GM12878 (cell line): ENCODE data around the gene MLIP. TPM values are rescaled to one million over a fixed set of nuclear protein-coding genes. Genes with fewer than 3 reads are reported as not detected.

Source experiments
- ATAC-seq: fragments of 200-7000 bp; cut with Tn5 transposase; 3 replicates; pipeline ENCODE4 v1.9.1; 2020; ENCODE audit warnings: mild to moderate bottlenecking, moderate library complexity
- BruUV-seq: library from RNA; stranded (reverse); fragments of 400-500 nt; replicated peaks from 2 replicates; lab custom pipeline; 2021; lab: Mats Ljungman, UMichigan
- CTCF ChIA-PET: fragments of 300-600 bp; sonication (Branson Sonifier 250); formaldehyde crosslinking; extraction: SDS; loops from one replicate; lab custom pipeline; 2021; ENCODE audit warnings: inconsistent platforms; lab: Yijun Ruan, JAX
- POLR2A ChIA-PET: fragments of 350-600 bp; formaldehyde crosslinking; extraction: SDS; loops from one replicate; lab custom pipeline; 2021; ENCODE audit warnings: inconsistent platforms; lab: Charles Lee
- RAD21 ChIA-PET: fragments of 300-600 bp; sonication (Branson Sonifier 250); formaldehyde crosslinking; loops from one replicate; lab custom pipeline; 2023; ENCODE audit warnings: antibody characterized with exemption; ENCODE audit not compliant: unreplicated experiment; lab: Charles Lee
- SMC1A ChIA-PET: fragments of 300-600 bp; sonication (Branson Sonifier 250); formaldehyde crosslinking; loops from one replicate; lab custom pipeline; 2023; ENCODE audit not compliant: unreplicated experiment, uncharacterized antibody; lab: Charles Lee
- DNase-seq: peaks from one replicate; pipeline ENCODE4 v3.0.0-alpha.2; 2011; ENCODE audit warnings: low read depth, low spot score
- FAIRE-seq: peaks from 3 replicates; lab custom pipeline; 2011; peaks lifted over from hg19 to GRCh38; lab: Jason Lieb, UNC
- H2AFZ ChIP-seq: 2 replicates; pipeline ENCODE4 v1.6.0; 2011; ENCODE audit warnings: low read depth, low read length, control low read depth; ENCODE audit not compliant: control insufficient read depth
- H3K27ac ChIP-seq: 2 replicates; pipeline ENCODE4 v1.5.1; 2011; ENCODE audit warnings: control low read depth; ENCODE audit not compliant: control insufficient read depth, insufficient read depth
- H3K27me3 ChIP-seq, 2 experiments: replicated peaks in 1 of 2; 2 replicates each; pipeline versions ENCODE4 v1.6.0 to v1.6.1; 2011; ENCODE audit warnings: low read length in 1 of 2; ENCODE audit not compliant: control insufficient read depth in 2 of 2, insufficient read depth in 2 of 2
- H3K36me3 ChIP-seq, 2 experiments: 2 replicates each; pipeline ENCODE4 v1.5.1; 2011; ENCODE audit warnings: low read length in 1 of 2; ENCODE audit not compliant: control insufficient read depth in 2 of 2, insufficient read depth in 2 of 2
- H3K4me1 ChIP-seq: 2 replicates; pipeline ENCODE4 v1.6.1; 2011; ENCODE audit warnings: mild to moderate bottlenecking, low read length, moderate library complexity, mixed read lengths; ENCODE audit not compliant: control insufficient read depth, insufficient read depth
- H3K4me2 ChIP-seq: 2 replicates; pipeline ENCODE4 v1.6.0; 2011; ENCODE audit warnings: control low read depth; ENCODE audit not compliant: control insufficient read depth, insufficient read depth
- H3K4me3 ChIP-seq: fragments of 200-600 bp; sonication (generic); 2 replicates; pipeline ENCODE4 v1.5.1; 2016
- H3K79me2 ChIP-seq: 2 replicates; pipeline ENCODE4 v1.6.0; 2011; ENCODE audit warnings: low read length; ENCODE audit not compliant: control insufficient read depth, insufficient read depth
- H3K9ac ChIP-seq: 2 replicates; pipeline ENCODE4 v1.8.0; 2011; ENCODE audit warnings: low read length, control low read depth, mixed read lengths; ENCODE audit not compliant: control insufficient read depth, insufficient read depth
- H3K9me3 ChIP-seq: replicated peaks from 3 replicates; pipeline ENCODE4 v1.5.1; 2011; ENCODE audit warnings: mild to moderate bottlenecking, low read length; ENCODE audit not compliant: control insufficient read depth, insufficient read depth
- H4K20me1 ChIP-seq: 2 replicates; pipeline ENCODE4 v1.6.0; 2011; ENCODE audit not compliant: control insufficient read depth, insufficient read depth
- BACH1 ChIP-seq: fragments of 450-650 bp; IDR thresholded peaks from 2 replicates; pipeline ENCODE4 v1.6.1; 2017; ENCODE audit warnings: mild to moderate bottlenecking, borderline replicate concordance
- BCL11A ChIP-seq: IDR thresholded peaks from 2 replicates; pipeline ENCODE4 v1.6.1; 2011; ENCODE audit warnings: low read depth, low read length
- CREM ChIP-seq: IDR thresholded peaks from 2 replicates; pipeline ENCODE4 v1.6.1; 2014; ENCODE audit warnings: antibody characterized with exemption, low read depth
- HDAC6 ChIP-seq: fragments of 200-600 bp; sonication (generic); IDR thresholded peaks from one replicate; pipeline ENCODE4 v1.8.0; 2017; ENCODE audit warnings: antibody characterized with exemption; ENCODE audit not compliant: unreplicated experiment
- LARP7 ChIP-seq: fragments of 450-650 bp; IDR thresholded peaks from 2 replicates; pipeline ENCODE4 v1.6.1; 2017; ENCODE audit warnings: mild to moderate bottlenecking
- MAX ChIP-seq: IDR thresholded peaks from 2 replicates; pipeline ENCODE4 v1.6.1; 2012; ENCODE audit warnings: low read depth, low read length, improper control_type of control experiment
- NFYB ChIP-seq: IDR thresholded peaks from 2 replicates; pipeline ENCODE4 v1.6.1; 2011; ENCODE audit warnings: low read depth, mild to moderate bottlenecking, low read length, improper control_type of control experiment, moderate library complexity; ENCODE audit not compliant: insufficient read depth
- PAX5 ChIP-seq: IDR thresholded peaks from 2 replicates; pipeline ENCODE4 v1.6.1; 2011; ENCODE audit warnings: low read depth, low read length, borderline replicate concordance
- POLR2A ChIP-seq: IDR thresholded peaks from 2 replicates; pipeline ENCODE4 v1.6.1; 2011; ENCODE audit warnings: low read depth, mild to moderate bottlenecking, low read length
- RELA ChIP-seq: fragments of 450-650 bp; IDR thresholded peaks from 2 replicates; pipeline ENCODE4 v1.8.0; 2014; ENCODE audit warnings: borderline replicate concordance; ENCODE audit not compliant: partially characterized antibody
- SMARCA5 ChIP-seq: fragments of 450-650 bp; IDR thresholded peaks from 2 replicates; pipeline ENCODE4 v1.6.1; 2017; ENCODE audit warnings: mild to moderate bottlenecking
- SREBF1 ChIP-seq: IDR thresholded peaks from 2 replicates; pipeline ENCODE4 v1.6.1; 2012; ENCODE audit warnings: mild to moderate bottlenecking, low read length
- STAT1 ChIP-seq: fragments of 450-650 bp; conservative IDR thresholded peaks from 2 replicates; pipeline ENCODE4 v1.6.1; 2014; ENCODE audit warnings: antibody characterized with exemption, mild to moderate bottlenecking
- USF1 ChIP-seq: IDR thresholded peaks from 2 replicates; pipeline ENCODE4 v1.6.1; 2011; ENCODE audit warnings: borderline replicate concordance, low read depth, mild to moderate bottlenecking, moderate library complexity, mixed read lengths, low read length; ENCODE audit not compliant: insufficient read depth; ENCODE audit errors: extremely low read length
- YY1 ChIP-seq: IDR thresholded peaks from 2 replicates; pipeline ENCODE4 v1.6.1; 2011; ENCODE audit warnings: low read depth, mild to moderate bottlenecking, low read length
- ZBED1 ChIP-seq: IDR thresholded peaks from 2 replicates; pipeline ENCODE4 v1.6.1; 2016; ENCODE audit warnings: borderline replicate concordance
- ZNF24 ChIP-seq: fragments of 450-650 bp; IDR thresholded peaks from 2 replicates; pipeline ENCODE4 v1.6.1; 2017; ENCODE audit warnings: antibody characterized with exemption, mild to moderate bottlenecking
- ZSCAN29 ChIP-seq: fragments of 450-650 bp; IDR thresholded peaks from 2 replicates; pipeline ENCODE4 v1.6.1; 2017; ENCODE audit warnings: mild to moderate bottlenecking, moderate library complexity
- WGBS: methylation state at CpG from one replicate; pipeline ENCODE4 v1.1.6; 2016; ENCODE audit warnings: low lambda C conversion rate; ENCODE audit not compliant: insufficient replicate concordance, insufficient coverage; ENCODE audit errors: missing lambda C conversion rate; 5-methylcytosine and 5-hydroxymethylcytosine counted together
- in situ Hi-C: fragments of 300-500 bp; cut with MboI; formaldehyde crosslinking; loops from 9 replicates; pipeline ENCODE4 v1.14.3; 2018; ENCODE audit warnings: mixed read lengths
- intact Hi-C: fragments of 100-400 bp; cut with micrococcal nuclease; formaldehyde crosslinking; loops from one replicate; pipeline ENCODE4 v1.14.2; 2022; ENCODE audit not compliant: unreplicated experiment
- polyA plus RNA-seq, 11 experiments: library from polyadenylated mRNA; depleted of rRNA in 4 of 11; unstranded in 6 of 11; stranded (reverse) in 5 of 11; fragments of >200 nt; fragmentation: Nextera tagmentation in 4 of 11; fragmentation: Illumina TruSeq in 1 of 11; extraction: Ambion mirVana in 4 of 11; extraction: Trizol in 1 of 11; gene quantifications; 1 replicate in 1 of 11; 2 replicates in 10 of 11; pipeline versions ENCODE4 v1.2.1 to v1.2.3, GENCODE V29; 2011 to 2016; ENCODE audit warnings: inconsistent platforms in 2 of 11, missing spikeins in 2 of 11, low read depth in 1 of 11
- total RNA-seq, 4 experiments: library from RNA; depleted of rRNA in 3 of 4; stranded (reverse); fragments of >200 nt in 3 of 4; fragmentation: Illumina TruSeq in 1 of 4; extraction: Trizol in 1 of 4; gene quantifications; 2 replicates each; pipeline versions ENCODE4 v1.2.1 to v1.2.3, GENCODE V29; 2013 to 2021

The MLIP gene
- total and polyA plus RNA-seq, 10 of the 15 experiments (the other 5 are each of a cell fraction or from before 2014, with no cell fraction given), result not detected

- TF ChIP-seq CREM (no peak), BCL11A (no peak)
Measured at GRCh38 chr6:54185885-54186284, 74.6 kb downstream of the MLIP start (continued).

GRCh38 chr6:54188846-54189245 lies 77.6 kb downstream of the MLIP start:
- H3K27ac ChIP-seq, result no peak overlapping the region
- TF ChIP-seq NFYB (no peak), RELA (no peak), ZSCAN29 (no peak), ZNF24 (no peak), BACH1 (no peak), SREBF1 (no peak), POLR2A (no peak), LARP7 (no peak), YY1 (no peak), USF1 (no peak), MAX (no peak), HDAC6 (no peak), CREM (no peak), STAT1 (no peak), SMARCA5 (no peak), PAX5 (no peak), ZBED1 (no peak)
- H3K4me1 ChIP-seq, result no peaks in the 10 kb centered on the region
- H3K27me3 ChIP-seq, result no peaks in the 10 kb centered on the region
- ATAC-seq, result no peak
- H2AFZ ChIP-seq, result no peak overlapping the region
- H4K20me1 ChIP-seq, result no peaks in the 10 kb centered on the region
- in situ Hi-C loops (no loop called here), intact Hi-C loops (no loop called here)
- no peaks in the 10 kb centered on the region for H3K9me3 ChIP-seq
- H3K4me3 ChIP-seq, result no peak overlapping the region
- no TSS peak for BruUV-seq
- no peak overlapping the region for H3K9ac ChIP-seq
- no peaks in the 10 kb centered on the region for H3K79me2 ChIP-seq
- no peak for DNase-seq
- ChIA-PET CTCF (interaction anchor here (0.7 kb wide), 1 partner anchor 16 kb away, joined by 3 read pairs; no protein-coding TSS in a partner anchor), SMC1A (no interaction called here), POLR2A (no interaction called here), RAD21 (no interaction called here)
- H3K36me3 ChIP-seq, result no peaks in the 10 kb centered on the region
- 0% methylated on average over 2 of the region's 2 CpGs for WGBS
- H3K4me2 ChIP-seq, result no peak overlapping the region
- FAIRE-seq, result no peak
